ENCODE results near the gene ABCG1.
"Not testable (repeated sequence)": the region's sequence is repeated elsewhere in the genome, so short reads cannot be mapped to it uniquely, and the experiment has no call there.

ABCG1 gene

DNA sequence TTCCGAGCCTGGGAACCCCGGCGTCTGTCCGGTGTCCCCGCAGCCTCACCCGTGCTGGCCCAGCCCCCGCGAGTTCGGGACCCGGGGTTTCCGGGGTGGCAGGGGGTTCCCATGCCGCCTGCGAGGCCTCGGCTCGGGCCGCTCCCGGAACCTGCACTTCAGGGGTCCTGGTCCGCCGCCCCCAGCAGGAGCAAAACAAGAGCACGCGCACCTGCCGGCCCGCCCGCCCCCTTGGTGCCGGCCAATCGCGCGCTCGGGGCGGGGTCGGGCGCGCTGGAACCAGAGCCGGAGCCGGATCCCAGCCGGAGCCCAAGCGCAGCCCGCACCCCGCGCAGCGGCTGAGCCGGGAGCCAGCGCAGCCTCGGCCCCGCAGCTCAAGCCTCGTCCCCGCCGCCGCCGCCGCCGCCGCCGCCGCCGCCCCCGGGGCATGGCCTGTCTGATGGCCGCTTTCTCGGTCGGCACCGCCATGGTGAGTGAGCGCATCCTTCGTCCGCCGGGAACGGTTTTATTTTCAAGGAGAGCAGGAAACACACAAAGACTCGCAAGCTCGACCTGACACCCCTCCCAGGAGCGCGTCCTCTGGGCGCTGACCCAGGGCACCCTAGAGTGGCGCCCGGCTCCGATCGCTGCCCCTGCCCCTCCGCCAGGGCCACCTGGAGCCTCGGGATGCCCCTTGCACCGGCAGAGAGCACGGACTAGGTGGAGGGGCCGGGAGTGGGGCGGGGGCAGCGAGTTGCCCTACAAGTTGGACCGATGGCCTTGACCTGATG, at the start of gene ABCG1:
Gene ABCG1, plus strand, starts transcription at position 305 of the 770 bp plus-strand sequence. Its CDS starts 123 bp downstream, at position 428.
- peak in 1 of 2 experiments; percentile 10 for DNase-seq

DNA sequence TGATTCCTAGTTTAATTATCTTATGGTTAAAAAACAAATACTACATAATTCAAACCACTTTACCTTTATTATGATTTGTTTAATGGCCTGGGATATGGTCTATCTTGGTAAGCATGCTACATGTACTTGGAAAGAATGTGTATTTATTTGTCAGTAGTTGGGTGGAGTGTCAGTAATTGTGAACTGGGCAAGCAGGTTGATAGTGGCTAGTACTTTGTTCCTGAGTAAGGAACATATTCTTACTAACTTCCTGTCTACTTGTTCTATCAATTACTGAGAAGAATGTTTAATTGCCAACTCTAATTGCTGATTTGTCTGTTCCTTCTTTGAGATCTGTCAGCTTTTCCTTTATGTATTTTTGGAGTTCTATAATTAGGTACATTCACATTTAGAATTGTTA, 49.2 kb upstream of the ABCG1 start:
- DNase-seq: no peak

DNA sequence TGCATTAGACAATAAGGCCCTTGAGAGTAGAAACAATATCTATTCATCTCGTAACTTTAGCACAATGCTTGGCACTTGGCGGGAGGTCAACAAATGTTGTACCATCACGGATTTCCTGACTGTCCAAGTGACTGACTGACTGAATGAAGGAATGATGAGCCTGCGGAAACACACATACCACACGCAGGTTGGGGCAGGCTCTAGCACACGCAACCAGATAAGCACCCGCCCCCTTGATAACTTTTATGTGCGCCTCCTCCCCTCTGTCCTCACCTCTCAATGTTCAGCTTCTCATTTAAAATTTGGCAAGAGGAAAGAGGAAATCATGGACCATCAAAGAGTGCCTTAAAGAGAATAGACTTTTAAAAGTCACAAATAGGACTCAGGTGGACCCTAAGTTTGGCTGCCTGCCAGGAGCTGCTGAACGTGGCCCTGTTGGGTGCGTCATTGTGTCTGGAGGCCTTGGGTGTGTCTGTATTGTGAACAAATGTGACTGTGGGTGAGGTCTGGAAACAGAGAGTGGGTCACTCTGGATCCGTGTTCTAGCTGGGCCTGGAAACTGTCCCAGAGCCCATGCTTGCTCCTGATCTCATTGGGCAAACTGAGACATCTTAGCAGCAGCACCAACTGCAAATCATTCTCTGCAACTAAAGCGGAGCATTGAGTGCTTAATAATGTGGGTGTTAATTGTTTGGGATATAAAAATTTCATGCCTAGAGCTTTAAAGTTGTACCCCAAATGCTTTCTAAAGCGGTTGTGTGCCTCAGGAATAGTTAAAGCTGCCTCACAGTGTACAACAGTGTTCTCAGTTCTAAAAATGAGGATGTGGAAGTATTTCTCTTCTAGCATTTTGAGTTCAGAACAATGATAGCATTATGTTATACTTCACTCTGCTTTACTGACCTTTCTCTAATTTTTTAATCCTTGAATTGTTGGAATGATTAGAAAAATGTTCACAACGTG, 47.6 kb upstream of the ABCG1 start:
- no peak for DNase-seq

DNA sequence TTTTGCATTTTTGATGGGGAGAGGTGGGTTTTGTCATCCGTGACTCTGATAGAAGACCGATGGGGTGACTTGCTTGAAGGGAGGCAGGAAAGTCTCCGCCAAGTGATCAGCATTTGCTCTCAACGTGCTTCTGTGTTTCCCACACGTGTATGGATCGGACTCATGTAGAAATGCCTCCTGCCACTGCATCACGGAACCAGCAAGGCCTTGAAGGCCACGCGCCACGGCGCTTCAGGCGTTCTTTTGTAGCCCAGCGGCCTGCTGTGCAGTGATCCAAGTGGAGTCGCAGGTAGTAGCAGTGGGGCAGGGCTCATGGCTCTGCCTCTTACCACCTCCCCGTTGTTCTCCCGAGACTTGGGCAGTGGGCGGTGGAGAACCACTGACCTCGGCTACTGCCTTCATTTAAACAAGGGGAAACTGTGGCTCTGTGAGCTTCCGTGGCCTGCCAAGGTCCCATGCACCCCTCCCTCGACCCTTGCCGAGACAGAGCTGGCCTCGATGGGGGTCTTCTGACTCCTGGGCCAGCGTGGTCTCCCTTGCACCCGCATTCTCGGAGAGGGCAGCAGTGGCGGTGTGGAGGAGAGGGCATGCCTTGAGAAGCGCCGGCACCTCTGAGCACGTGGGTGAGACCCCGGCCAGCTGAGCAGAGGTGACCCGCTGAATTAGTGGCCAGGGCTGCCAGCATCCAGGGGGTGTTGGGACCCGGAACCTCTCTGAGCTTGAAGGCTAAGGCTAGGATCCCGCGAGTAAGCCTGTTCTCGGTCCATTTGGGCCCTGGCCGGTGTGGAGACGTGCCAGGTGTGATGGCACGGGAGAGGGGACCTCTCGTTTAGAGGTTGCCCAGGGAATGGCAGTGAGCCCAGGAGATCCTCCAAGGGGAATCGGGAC, 46.1 kb upstream of the ABCG1 start:
- DNase-seq: no peak

DNA sequence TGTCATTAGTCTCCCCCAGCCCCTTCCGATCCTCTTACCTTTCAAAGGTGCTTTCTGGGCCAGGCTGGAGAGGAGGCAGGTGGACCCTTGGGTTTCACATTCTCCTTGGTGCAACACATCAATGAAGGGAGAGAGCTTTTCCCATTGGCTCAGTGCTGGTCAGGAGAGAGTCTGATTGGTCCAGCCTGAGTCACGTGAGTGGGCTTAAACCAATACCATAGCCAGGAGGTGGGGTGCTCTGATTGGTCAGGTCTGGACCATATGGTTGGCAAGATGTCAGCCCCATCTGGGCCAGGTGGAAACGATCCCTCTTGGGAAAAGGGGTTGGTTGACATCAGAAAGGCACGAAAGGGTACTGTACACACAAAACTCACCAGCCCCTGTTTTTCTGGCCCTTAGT, 44.8 kb upstream of the ABCG1 start:
- no peak for DNase-seq

DNA sequence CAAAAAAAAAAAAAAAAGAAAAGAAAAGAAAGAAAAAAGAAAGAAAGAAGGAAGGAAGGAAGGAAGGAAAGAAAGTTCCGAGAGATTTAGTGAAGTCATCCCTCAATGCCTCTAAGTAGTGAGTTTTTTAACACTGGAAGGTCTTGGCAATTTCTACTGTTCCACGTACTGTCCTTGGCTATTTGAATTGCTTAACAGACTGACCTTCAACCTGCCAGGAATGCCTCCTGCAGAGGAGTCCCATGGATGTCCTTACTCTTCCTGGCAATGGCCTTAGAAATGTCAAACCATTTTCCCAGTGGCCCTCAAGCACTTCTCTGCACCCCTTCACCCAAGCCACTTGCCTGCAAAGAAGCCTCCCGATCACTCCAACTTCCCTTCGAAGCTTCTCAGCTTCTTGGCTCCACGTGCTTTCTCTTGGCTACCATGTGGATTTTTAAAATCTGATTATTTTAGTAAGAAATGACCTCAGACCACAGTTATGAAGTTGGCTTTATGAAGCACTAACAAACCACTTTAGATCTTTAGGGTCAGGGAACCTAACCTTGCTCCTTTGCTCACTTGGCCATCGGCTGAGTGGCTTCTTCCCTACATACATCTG, 43.7 kb upstream of the ABCG1 start:
- DNase-seq: no peak

DNA sequence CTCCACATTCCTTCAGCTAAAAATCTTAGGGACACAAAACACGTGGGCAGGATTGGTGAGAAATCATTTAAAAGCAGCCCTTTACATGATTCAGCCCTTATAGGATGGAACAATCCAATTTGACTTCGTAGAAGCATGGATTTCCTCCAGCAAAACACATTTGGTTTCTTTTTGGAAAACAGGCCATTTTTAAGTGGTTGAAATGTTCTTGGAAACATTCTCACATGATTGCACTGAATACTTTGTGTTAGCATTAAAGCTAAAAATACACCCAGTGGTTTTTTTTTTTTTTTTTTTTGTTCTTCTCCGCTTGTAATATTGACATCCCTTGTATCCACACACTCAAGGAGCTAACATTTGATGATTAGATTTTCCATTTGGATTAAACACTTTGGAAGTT, 42.1 kb upstream of the ABCG1 start:
- no peak for DNase-seq

DNA sequence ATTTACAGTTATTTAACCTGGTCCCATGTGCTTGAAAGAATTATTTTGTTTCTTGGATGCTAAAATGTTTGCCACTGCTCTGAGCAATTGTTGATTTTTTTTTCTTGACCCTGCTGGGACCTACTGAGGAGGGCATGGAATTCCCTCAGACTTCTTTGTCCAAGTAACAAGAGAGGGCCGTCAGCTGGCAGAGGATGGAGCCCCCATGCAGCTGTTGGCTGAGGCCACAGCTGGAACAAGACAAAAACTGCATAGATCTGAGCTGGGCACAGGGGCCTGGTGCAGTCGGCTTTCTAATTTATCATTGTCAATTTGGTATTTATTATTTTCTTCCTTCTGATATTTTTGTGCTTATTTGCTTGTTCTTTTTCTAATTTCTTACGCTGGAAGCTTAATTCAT, 39.6 kb upstream of the ABCG1 start:
- no peak for DNase-seq

DNA sequence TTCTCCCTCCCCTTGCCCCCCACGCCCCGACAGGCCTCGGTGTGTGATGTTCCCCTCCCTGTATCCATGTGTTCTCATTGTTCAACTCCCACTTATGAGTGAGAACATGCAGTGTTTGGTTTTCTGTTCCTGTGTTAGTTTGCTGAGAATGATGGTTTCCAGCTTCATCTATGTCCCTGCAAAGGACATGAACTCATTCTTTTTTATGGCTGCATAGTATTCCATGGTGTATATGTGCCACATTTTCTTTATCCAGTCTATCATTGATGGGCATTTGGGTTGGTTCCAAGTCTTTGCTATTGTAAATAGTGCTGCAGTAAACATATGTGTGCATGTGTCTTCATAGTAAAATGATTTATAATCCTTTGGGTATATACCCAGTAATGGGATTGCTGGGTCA, 38.9 kb upstream of the ABCG1 start:
- DNase-seq: not testable (repeated sequence)

DNA sequence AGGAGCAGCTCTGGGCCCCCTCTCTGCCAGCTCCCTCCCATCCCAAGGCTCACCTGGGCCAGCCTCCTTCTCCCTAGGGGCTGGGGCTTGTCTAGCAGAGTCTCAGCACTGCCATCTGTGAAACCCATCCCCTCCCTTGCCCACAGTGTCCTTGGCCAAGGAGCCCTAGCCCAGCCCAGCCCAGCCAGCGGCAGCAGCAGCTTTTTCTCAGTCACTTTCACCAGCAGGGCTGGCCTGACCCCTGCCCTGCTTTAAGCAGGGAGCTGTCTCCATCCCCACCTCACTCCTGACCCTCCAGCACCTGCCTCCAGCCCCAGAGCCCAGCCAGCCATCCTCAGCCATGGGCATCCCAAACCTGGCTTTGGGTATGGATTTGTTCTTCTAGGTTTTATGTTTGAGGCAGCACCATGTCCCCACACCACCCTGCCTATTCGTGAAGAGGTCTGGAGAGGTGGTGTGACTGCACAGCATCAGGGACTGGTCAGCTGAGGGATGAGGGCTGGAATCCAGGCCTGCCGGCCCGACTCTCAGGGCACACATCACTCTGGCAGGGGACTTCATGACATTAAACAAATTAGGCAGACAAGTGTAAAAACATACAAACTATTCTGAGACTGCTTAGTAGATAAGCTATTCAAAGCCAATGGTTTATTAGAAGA, 36.1 kb upstream of the ABCG1 start:
- no peak for DNase-seq

DNA sequence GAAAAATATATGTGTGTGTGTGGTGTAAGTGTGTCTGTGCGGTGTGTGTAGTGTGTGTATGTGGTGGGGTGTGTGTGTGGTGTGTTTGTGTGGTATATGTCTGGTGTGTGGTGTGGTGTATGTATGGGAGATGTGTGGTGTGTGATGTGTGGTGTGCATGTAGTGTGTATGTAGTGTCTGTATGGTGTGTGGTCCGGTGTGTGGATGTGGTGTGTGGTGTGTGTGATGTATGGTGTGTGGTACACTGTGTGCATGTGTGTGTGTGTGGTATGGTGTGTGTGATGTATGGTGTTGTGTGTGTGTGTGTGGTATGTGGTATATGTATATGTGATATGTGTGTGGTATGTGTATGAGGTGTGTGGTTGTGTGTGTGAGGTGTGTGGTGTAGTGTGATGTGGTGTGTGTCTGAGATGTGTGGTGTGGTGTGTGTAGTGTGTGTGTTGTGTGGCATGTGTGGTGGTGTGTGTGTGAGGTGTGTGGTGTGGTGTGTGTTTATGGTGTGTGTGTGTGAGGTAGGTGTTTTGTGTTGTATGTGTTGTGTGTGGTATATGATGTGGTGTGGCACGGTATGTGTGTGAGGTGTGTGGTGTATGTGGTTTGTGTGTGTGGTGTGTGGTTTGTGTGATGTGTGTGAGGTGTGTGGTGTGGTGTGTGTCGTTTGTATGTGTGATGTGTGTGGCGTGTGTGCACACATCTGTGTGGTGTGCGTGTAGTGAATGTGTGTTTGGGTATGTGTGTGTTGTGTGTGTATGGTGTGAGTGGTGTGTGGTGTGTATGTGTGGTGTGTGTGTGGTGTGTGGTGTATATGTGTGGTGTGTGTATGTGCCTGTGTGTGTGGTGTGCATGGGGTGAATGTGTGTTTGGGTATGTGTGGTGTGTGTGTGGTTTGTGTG, 35.3 kb upstream of the ABCG1 start:
- no peak for DNase-seq

DNA sequence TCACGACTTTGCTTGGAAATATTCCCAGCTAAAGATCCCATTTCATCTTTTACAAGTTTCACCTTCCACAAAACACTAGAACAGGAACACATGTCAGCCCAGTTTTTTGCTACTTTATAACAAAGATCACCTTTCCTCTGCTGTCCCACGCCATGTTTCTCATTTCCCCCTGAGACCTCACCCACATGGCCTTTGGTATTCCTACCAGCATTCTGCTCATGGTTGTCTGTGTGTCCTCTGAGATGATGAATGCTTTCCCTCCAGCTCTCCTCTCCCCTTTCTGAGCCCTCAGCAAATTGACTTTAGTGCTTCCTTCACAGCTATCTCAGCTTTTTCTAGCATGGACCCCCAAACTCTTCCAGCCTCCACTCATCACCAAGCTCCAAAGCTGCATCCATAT, 32.3 kb upstream of the ABCG1 start:
- DNase-seq: no peak

DNA sequence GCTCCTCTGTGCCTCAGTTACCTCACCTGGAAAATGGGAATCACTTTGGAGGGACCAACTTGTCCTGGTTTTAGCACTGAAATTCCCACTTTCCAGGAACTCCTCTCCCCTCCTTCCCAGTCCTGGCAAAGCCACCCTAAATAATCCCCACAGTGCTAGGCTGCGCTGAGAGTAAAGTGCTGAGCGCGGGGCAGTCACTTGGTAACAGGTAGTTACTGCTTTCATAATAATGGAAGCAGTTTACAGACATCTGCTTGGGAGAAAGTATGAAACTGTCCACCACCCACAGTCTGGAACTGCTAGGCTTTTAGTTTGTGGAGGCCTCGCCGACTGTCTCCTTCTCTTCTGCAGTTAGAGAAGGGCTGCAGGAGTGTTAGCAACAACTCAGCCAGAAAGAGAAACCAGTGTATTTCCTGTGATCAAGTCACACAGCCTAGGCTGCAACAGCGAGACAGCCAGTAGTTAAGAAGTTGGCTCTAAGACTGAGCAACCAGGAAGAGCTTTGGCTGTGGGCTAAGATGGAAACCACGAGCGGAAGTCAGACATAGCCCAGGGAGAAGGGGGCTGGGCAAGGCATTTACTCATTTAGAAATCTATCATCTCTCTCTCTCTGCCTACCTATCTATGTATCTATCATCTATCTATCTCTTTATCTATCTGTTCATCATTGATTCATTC, 30.8 kb upstream of the ABCG1 start:
- no peak for DNase-seq

DNA sequence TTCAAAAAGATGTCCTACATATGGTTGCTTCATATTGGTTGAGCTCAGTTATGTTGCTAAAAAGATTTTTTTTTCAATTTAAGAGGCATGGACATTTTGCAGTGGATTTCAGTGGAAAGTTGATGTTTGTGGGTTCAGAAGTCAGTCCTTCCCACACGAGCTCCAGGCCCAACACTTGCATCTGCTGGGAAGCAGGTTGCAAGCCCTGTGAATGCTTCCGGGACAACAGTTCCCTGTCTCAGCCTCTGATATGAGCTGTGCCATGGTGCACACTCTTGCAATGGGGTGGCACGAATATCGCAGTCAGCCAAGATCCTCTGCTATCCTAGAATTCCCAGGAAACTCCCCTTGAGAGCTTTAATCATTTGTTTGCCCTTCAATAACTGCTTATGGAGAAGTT, 30.3 kb upstream of the ABCG1 start:
- no peak for DNase-seq

DNA sequence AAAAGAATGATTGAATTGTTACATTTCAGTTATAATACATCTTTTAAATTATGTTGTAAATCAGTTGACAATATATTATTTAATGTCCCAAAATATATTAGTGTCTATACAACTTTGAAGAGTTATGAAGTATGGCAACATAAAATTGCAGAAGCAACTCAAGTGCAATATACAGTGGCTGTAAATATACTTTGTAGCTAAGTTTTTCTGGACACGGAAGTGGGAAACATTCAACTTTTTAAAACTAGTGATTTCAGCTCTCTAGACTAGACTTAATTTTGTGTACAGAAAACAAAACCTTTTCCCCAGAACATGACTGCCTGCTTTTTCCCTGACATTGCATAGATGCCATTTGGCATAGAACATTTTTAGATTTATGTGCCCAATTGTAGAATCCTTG, 29.5 kb upstream of the ABCG1 start:
- no peak for DNase-seq

DNA sequence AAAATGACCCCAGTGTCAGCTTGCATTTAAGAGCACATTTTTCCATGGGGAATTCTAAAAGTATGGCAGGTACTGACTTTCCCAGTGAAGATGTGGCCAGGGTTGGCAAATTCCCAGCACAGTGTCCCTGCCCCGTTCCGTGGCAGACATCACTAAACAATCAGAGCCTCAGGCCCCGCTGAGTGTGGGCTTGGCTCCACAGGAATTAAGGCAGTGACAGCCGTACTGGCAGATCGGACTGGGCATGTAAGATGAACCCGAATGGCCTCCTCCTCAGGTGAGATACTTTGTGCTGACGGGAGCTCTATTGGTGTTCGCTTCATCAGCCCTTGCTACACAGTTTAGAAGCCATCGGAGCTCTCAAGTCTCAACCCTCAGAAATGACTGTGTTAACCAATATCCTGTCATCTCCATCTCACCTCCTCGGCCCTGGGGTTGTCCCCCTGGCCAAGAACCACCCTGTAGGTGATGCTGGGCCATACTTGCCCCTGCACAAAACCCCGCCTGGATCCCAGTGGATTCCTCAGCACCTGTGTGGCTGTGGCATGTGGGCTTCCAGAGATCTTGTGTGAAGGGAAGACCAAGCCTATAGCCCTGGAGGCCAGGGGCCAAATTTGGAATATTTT, 29.0 kb upstream of the ABCG1 start:
- DNase-seq: no peak

DNA sequence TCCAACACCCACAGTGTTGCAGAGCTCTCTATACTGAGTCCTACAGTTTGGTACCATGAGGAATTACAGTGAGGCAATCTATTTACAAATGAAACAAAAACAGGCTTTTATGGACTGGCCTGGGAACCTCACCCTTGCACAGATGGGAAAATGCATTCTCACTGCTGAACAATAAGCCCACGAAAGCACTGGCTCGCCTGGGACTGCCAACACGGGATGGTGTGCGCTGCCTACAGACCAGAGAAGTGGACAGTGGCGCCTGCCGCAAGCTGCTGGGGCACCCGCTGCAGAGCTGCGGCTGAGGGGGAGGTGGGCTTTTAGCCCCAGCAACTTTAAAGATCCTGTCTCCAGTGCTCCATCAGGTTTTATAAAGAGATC, 28.5 kb upstream of the ABCG1 start:
- DNase-seq: no peak

DNA sequence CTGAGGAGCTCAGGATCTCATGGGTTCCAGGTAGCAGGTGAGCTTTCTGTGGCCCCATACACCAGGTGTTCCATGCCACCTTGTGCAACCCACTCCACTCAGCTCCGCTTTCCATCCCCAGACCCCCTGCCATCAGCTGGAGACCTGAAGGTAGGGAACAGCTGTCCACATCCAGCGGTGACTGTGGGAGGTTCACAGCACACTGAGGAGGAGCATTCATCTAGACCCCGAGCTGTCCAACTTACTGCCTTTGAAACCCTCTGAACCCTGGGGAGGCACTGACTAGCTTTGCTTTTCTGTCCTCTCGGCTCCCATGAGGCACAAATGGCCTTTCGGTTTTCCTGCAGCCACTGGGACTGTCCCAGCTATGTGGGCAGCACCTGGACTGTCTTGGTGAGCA, 27.9 kb upstream of the ABCG1 start:
- no peak for DNase-seq

DNA sequence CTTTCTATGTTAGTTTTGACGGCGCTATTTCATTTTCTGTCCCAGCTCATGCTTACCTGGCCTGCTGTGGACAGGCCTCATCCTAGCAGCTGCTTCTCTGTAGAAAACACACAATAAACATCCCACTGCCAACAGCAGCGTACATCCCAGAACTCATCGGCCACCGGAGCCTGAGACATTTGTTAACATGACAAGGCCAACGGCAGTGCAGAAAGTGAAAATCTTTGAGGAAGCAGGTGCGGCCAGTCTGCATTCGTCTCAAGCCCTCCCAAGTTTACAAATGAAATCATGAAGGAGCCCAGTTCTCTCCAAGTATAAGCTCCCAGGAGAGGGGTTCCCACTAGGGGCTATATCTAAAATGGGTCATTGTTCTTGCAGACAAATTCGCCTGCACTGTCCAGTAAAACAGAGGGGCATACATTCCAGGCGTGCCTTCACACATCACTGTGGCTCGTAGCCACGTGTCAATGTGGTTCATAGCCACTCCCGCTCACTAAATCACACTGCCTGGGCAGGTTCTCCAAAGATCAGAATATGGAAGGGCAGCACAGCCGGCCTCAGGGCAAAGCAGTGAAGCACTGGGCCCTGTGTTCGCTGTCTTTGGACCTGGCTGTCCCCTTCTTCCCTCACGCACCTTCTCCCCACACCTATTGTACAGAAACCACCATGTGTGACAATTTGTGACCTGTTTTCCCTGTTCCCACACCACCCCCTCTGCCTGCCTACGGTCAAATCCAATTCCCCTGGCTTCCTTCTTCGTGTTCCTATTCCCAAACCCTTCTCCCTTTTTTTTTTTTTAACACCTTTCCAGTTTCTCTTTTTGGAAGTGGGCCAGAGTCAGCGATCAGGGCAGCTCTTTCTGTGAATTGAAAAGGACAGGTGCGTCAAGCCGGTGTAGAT, 27.0 kb upstream of the ABCG1 start:
- no peak for DNase-seq

Data from cerebellar nuclear complex (tissue), 1 donor.